Effector memory CD4-positive, alpha-beta T cell (primary cell): ENCODE results near the gene HAO1.

Source experiments
- DNase-seq, 3 donors: peaks; one replicate each; pipeline ENCODE4 v3.0.0-alpha.2; 2020
- H3K27ac ChIP-seq: 2 replicates; pipeline ENCODE4 v1.7.0; 2013; ENCODE audit warnings: mild to moderate bottlenecking, low read length, moderate library complexity; ENCODE audit not compliant: insufficient read depth, poor library complexity, severe bottlenecking
- H3K27me3 ChIP-seq: replicated peaks from 2 replicates; pipeline ENCODE4 v1.7.0; 2013; ENCODE audit warnings: mild to moderate bottlenecking, low read length; ENCODE audit not compliant: insufficient read depth, control insufficient read depth, poor library complexity, severe bottlenecking
- H3K36me3 ChIP-seq: 2 replicates; pipeline ENCODE4 v1.7.0; 2013; ENCODE audit warnings: mild to moderate bottlenecking, low read length, moderate library complexity; ENCODE audit not compliant: control insufficient read depth, insufficient read depth
- H3K4me1 ChIP-seq: 2 replicates; pipeline ENCODE4 v1.7.0; 2013; ENCODE audit warnings: low read length, mild to moderate bottlenecking; ENCODE audit not compliant: control insufficient read depth, insufficient read depth, poor library complexity, severe bottlenecking
- H3K4me3 ChIP-seq: 2 replicates; pipeline ENCODE4 v1.7.0; 2013; ENCODE audit warnings: low read length, low read depth, mild to moderate bottlenecking; ENCODE audit not compliant: insufficient read depth, poor library complexity, severe bottlenecking
- H3K9me3 ChIP-seq: 2 replicates; pipeline ENCODE4 v1.7.0; 2013; ENCODE audit warnings: mild to moderate bottlenecking, low read length, moderate library complexity; ENCODE audit not compliant: control insufficient read depth

Gene HAO1

GRCh38 chr20:7903429-7903828 is 36.8 kb downstream of the HAO1 start:
- no peaks in the 10 kb centered on the region for H3K27me3 ChIP-seq
- no peaks in the 10 kb centered on the region for H3K36me3 ChIP-seq
- H3K4me1 ChIP-seq: no peaks in the 10 kb centered on the region
- DNase-seq: no peak
- no peak overlapping the region for H3K27ac ChIP-seq
- H3K9me3 ChIP-seq: no peaks in the 10 kb centered on the region
- H3K4me3 ChIP-seq: no peak overlapping the region

GRCh38 chr20:7902879-7903278 is 37.4 kb downstream of the HAO1 start:
- H3K36me3 ChIP-seq: no peaks in the 10 kb centered on the region
- H3K4me3 ChIP-seq: no peak overlapping the region
- H3K4me1 ChIP-seq: no peaks in the 10 kb centered on the region
- H3K27ac ChIP-seq: no peak overlapping the region
- DNase-seq: no peak
- H3K27me3 ChIP-seq: no peaks in the 10 kb centered on the region
- H3K9me3 ChIP-seq: no peaks in the 10 kb centered on the region

DNA sequence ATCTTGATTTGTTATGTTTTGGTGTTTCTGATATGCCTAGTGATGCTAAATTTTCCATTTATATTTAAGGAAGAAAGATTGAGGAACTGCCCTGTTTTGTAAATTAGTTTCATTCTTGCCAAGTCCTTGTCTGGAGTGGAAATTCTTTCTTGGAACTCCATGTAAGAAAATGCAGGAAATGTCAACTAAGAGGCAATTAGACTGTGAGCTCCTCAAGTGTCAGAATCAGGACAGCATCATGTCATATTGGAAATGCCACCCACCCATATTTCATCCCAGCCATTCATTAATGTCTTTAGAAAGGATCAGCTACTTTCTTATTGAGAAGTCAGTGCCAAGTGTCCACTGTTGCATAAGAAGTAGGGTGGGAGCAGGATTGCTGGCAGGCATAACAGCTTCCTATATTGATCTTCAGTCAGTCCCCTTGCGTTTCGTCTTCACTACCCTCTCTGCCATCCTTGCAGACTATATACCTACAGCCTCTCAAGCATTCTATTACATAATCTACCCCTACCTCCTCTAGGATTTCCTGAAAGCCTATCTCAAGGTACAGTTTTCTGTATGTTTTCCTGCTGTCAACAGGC is 42.4 kb downstream of the HAO1 start:
- Histone ChIP-seq H3K9me3 (no peaks in the 10 kb centered on the region), H3K36me3 (no peaks in the 10 kb centered on the region), H3K27ac (no peak overlapping the region), H3K4me1 (no peaks in the 10 kb centered on the region), H3K27me3 (no peaks in the 10 kb centered on the region), H3K4me3 (no peak overlapping the region)
- DNase-seq: no peak

DNA sequence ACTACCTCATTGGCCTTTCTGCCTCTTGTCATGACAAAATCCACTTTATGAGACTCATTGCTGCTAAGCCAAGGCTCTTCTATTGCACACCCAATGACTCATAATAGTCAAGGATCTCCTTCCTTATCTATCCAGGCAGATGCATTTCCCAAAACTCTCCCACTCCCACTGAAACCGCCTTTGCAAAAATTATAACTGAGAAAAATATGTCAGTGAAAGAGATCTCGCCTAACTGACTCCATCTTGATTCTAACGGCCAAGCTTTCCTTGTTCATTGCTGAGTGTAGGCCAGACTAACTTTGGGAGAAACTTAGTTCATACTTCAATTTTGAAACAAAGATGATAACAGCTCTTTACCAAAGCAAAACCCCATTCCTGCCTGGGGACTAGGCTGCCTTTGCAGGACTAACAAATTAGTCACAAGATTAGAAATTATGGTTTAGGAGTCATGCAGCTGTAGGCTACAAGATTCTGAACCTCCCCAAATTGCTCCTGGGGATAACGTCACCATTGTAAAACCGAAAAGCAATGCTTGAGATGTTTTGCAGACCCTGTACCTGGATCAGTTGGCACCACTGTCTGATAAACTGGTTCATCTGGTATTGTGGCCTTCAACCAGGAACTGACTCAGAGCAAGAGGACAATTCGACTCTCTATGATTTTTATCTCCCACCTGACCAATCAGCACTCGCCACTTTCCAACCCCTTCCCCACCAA is 47.1 kb downstream of the HAO1 start:
- DNase-seq: no peak
- H3K27me3 ChIP-seq: no peaks in the 10 kb centered on the region
- H3K4me1 ChIP-seq: no peaks in the 10 kb centered on the region
- no peak overlapping the region for H3K4me3 ChIP-seq
- H3K9me3 ChIP-seq: no peaks in the 10 kb centered on the region
- H3K36me3 ChIP-seq: no peaks in the 10 kb centered on the region
- H3K27ac ChIP-seq: no peak overlapping the region

GRCh38 chr20:7891705-7892104 is 48.6 kb downstream of the HAO1 start:
- H3K4me1 ChIP-seq: no peaks in the 10 kb centered on the region
- no peaks in the 10 kb centered on the region for H3K9me3 ChIP-seq
- H3K36me3 ChIP-seq: no peaks in the 10 kb centered on the region
- no peak overlapping the region for H3K27ac ChIP-seq
- H3K4me3 ChIP-seq: no peak overlapping the region
- DNase-seq: no peak
- H3K27me3 ChIP-seq: no peaks in the 10 kb centered on the region

- Histone ChIP-seq H3K27me3 (no peaks in the 10 kb centered on the region), H3K4me1 (no peaks in the 10 kb centered on the region), H3K4me3 (no peak overlapping the region), H3K27ac (no peak overlapping the region), H3K9me3 (no peaks in the 10 kb centered on the region), H3K36me3 (no peaks in the 10 kb centered on the region)
- DNase-seq: no peak
Measured at GRCh38 chr20:7889736-7890135, 50.5 kb downstream of the HAO1 start.

GRCh38 chr20:7883741-7884140 is 56.5 kb downstream of the HAO1 start:
- DNase-seq: no peak
- no peak overlapping the region for H3K27ac ChIP-seq
- no peaks in the 10 kb centered on the region for H3K36me3 ChIP-seq
- H3K4me3 ChIP-seq: no peak overlapping the region
- no peaks in the 10 kb centered on the region for H3K4me1 ChIP-seq
- H3K9me3 ChIP-seq: no peaks in the 10 kb centered on the region
- no peaks in the 10 kb centered on the region for H3K27me3 ChIP-seq

DNA sequence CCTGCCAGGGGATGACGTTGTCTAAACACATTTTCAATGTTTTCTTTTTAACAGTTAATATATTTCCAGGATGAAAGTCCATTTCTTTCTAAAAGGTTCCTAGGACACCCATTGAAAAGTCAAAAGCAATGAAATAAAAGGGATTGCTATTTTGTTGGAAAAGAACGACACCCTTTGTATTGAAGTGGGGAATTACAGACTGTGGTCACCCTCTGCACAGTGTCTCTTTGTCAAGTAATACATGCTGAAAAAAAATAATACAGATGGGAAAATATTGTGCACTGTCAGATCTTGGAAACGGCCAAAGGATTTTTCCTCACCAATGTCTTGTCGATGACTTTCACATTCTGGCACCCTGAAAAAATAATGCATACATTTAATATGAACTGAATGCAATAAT is 56.9 kb downstream of the HAO1 start:
- Histone ChIP-seq H3K4me3 (no peak overlapping the region), H3K27me3 (no peaks in the 10 kb centered on the region), H3K36me3 (no peaks in the 10 kb centered on the region), H3K9me3 (no peaks in the 10 kb centered on the region), H3K4me1 (no peaks in the 10 kb centered on the region), H3K27ac (no peak overlapping the region)
- no peak for DNase-seq

DNA sequence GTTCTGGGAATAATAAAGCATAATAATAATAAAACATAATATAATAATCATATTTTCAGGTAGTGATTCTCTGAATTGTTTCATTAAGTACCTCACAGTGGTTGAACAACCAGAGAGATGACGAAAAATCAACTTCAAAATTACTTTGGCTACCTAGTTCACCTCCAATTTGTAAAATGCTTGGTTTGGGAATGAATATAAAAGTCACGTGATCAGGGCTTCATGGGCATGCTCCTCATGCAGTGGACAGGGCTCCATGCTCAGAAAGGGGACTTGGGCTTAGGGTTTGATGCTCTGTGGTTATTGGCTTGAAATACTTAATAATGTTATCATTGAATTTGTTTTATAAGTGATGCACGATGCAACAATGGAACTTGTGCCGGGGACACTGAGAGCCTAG is 58.2 kb downstream of the HAO1 start:
- Histone ChIP-seq H3K9me3 (no peaks in the 10 kb centered on the region), H3K27ac (no peak overlapping the region), H3K4me1 (no peaks in the 10 kb centered on the region), H3K27me3 (no peaks in the 10 kb centered on the region), H3K4me3 (no peak overlapping the region), H3K36me3 (no peaks in the 10 kb centered on the region)
- no peak for DNase-seq

DNA sequence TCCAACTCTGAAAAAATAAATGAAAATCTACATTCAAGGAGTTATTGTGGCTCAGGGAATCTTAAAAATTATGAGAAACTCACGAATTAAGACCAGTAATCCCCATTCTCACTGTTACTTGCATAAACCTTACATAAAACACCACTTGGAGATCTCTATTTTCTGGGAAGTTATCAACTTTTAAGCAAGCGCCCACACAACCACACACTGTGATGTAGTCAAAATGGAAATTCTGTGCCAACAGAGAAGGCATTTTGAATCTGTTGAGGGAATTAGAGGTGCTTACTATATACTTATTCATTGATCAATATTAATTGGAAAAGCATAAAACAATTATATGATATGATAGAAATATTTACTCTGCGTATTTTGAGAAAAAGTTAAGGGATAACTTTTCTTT is 58.7 kb downstream of the HAO1 start:
- Histone ChIP-seq H3K4me1 (no peaks in the 10 kb centered on the region), H3K9me3 (no peaks in the 10 kb centered on the region), H3K36me3 (no peaks in the 10 kb centered on the region), H3K27me3 (no peaks in the 10 kb centered on the region), H3K27ac (no peak overlapping the region), H3K4me3 (no peak overlapping the region)
- no peak for DNase-seq
